ENCODE results near the gene TMEM234. TPM values are rescaled to one million over a fixed set of nuclear protein-coding genes. Genes with fewer than 3 reads are reported as not detected.

Gene TMEM234
- total RNA-seq, 6 experiments from 2014 or later = 3.4 to 7.2 (median 5.9) TPM

DNA sequence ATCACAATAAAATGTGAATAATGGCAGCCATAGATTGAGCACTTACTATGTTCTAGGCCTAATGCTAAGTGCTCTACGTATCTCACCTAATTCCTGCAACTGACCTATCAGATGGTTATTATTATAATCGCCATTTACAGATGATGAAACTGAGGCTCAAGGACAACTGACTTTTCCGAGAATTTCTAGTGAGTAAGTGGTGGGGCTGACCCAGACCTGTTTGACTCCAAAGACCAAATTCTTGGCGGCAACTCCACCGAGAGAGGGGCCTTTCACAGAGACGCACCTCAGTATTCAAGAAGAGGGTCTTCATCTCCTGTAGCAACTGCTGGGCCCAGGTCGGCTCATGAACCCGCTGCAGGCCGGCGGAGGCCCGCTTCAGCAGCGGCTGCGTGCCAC lies 573 bp downstream of the TMEM234 start:
- ATAC-seq (no peak), DNase-seq (no peak)
- Histone ChIP-seq H3K27ac (peak overlapping the region in 2 of 3 donors; percentile 81 to 88), H3K9me3 (no peaks in the 10 kb centered on the region), H3K27me3 (no peaks in the 10 kb centered on the region), H3K4me3 (peak overlapping the region; percentile 73 to 93 (median 91)), H3K36me3 (peaks cover 0 to 25% (median 11%) of the 10 kb centered on the region in 4 donors), H3K4me1 (peaks cover 0 to 30% (median 15%) of the 10 kb centered on the region in 4 donors)
- intact Hi-C loops (cut with DNase I) = no loop called here
- TF ChIP-seq, protein P1, sequence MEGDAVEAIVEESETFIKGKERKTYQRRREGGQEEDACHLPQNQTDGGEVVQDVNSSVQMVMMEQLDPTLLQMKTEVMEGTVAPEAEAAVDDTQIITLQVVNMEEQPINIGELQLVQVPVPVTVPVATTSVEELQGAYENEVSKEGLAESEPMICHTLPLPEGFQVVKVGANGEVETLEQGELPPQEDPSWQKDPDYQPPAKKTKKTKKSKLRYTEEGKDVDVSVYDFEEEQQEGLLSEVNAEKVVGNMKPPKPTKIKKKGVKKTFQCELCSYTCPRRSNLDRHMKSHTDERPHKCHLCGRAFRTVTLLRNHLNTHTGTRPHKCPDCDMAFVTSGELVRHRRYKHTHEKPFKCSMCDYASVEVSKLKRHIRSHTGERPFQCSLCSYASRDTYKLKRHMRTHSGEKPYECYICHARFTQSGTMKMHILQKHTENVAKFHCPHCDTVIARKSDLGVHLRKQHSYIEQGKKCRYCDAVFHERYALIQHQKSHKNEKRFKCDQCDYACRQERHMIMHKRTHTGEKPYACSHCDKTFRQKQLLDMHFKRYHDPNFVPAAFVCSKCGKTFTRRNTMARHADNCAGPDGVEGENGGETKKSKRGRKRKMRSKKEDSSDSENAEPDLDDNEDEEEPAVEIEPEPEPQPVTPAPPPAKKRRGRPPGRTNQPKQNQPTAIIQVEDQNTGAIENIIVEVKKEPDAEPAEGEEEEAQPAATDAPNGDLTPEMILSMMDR (IDR thresholded peaks at IDR 0.05) = no peak
- no peak for TF ChIP-seq POLR2A (IDR thresholded peaks at IDR 0.05)
- 7% methylated on average over 6 of the region's 13 CpGs for WGBS (ENCODE audit: insufficient coverage, low coverage, low lambda C conversion rate, missing lambda C conversion rate)

GRCh38 chr1:32220746-32221580 lies 1.2 kb downstream of the TMEM234 start:
- TF ChIP-seq POLR2A (IDR thresholded peaks at IDR 0.05) = no peak
- TF ChIP-seq, protein P1 (IDR thresholded peaks at IDR 0.05) = no peak
- intact Hi-C loops (cut with DNase I) = no loop called here
- Histone ChIP-seq H3K4me3 (peak overlapping the region; percentile 73 to 93 (median 91)), H3K9me3 (no peaks in the 10 kb centered on the region), H3K36me3 (peaks cover 0 to 19% (median 7%) of the 10 kb centered on the region in 4 donors), H3K4me1 (peaks cover 0 to 30% (median 15%) of the 10 kb centered on the region in 4 donors), H3K27ac (no peak overlapping the region), H3K27me3 (no peaks in the 10 kb centered on the region)
- 85% methylated on average over 4 of the region's 4 CpGs for WGBS (ENCODE audit: insufficient coverage, low coverage, low lambda C conversion rate, missing lambda C conversion rate)
- no peak for ATAC-seq
- DNase-seq = no peak

- Histone ChIP-seq H3K4me1 (peaks cover 0 to 22% (median 13%) of the 10 kb centered on the region in 4 donors), H3K27ac (no peak overlapping the region), H3K4me3 (no peak overlapping the region), H3K36me3 (peaks cover 0 to 6% (median 0%) of the 10 kb centered on the region in 4 donors), H3K27me3 (no peaks in the 10 kb centered on the region), H3K9me3 (no peaks in the 10 kb centered on the region)
- ATAC-seq = no peak
- intact Hi-C loops (cut with DNase I) = loop anchor here in 1 of 2 donors (10.0 kb wide), 1 partner anchor 146 kb away; the partner anchor contains the start of genes FAM229A and TSSK3
- DNase-seq = no peak
- TF ChIP-seq, protein P1 (IDR thresholded peaks at IDR 0.05) = no peak
- TF ChIP-seq POLR2A (IDR thresholded peaks at IDR 0.05) = no peak
- 73% methylated on average over 2 of the region's 7 CpGs for WGBS (ENCODE audit: insufficient coverage, low coverage, low lambda C conversion rate, missing lambda C conversion rate)
These were observed 3.1 kb downstream of the TMEM234 start for GRCh38 chr1:32219022-32219421.

DNA sequence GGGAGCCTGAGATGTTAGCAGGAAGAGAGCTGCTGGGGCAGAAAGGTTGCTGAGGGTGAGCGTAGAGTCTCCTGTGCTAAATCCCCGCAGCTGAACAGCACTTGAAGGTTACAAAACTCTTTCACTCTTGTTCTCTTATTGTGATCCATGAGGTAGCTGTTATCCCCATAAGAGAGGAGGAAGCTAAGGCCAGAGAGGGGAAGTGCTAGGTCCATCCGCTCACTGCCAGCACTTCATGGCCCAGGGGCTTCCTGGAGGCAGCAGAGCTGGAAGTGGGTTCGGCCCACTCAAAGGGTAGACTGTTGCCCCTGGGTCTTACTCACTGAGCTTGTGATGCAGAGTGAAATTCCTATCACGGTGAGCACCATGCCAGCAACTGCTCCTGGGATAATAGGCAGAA lies 5.6 kb downstream of the TMEM234 start:
- intact Hi-C loops (cut with DNase I) = loop anchor here in 1 of 2 donors (10.0 kb wide), 1 partner anchor 148 kb away; the partner anchor contains the start of genes FAM229A and TSSK3
- TF ChIP-seq, protein P1 (IDR thresholded peaks at IDR 0.05) = no peak
- TF ChIP-seq POLR2A (IDR thresholded peaks at IDR 0.05) = no peak
- peaks cover 0 to 6% (median 0%) of the 10 kb centered on the region in 4 donors for H3K36me3 ChIP-seq
- H3K27ac ChIP-seq = no peak overlapping the region
- H3K27me3 ChIP-seq = no peaks in the 10 kb centered on the region
- peaks cover 0 to 7% (median 3%) of the 10 kb centered on the region in 4 donors for H3K4me1 ChIP-seq
- DNase-seq (no peak), ATAC-seq (peak in 1 of 4 donors; percentile 23)
- no peak overlapping the region for H3K4me3 ChIP-seq
- 57% methylated on average over 1 of the region's 5 CpGs for WGBS (ENCODE audit: insufficient coverage, low coverage, low lambda C conversion rate, missing lambda C conversion rate)
- no peaks in the 10 kb centered on the region for H3K9me3 ChIP-seq

Data from right lobe of liver (tissue), 6 donors.